ENCODE data around the gene SORL1-AS1.

SORL1-AS1 gene

DNA sequence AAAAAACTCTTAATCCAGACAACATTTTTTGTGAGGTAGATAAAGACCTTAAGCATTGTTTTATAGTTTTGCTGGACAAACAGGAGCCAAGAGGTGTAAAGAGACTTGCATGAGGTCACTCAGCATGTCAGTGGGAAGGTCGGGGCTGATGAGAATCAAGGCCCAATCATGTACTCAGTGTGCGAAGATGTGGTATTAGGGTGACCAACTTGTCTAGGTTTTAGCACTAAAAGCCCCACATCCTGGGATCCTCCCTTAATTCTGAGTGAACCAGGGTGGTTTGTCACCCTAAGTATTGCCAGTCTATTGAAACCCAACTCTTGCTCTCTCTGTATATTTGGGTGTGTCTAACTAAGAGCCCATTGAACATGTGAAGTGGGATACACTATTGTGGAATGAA is 19.5 kb upstream of the SORL1-AS1 start:
- Histone ChIP-seq H3K79me2 (ENCODE audit: insufficient read depth) (no peaks in the 10 kb centered on the region), H3K27me3 (ENCODE audit: insufficient read depth) (no peaks in the 10 kb centered on the region), H3F3A (replicated peaks; ENCODE audit: insufficient read depth) (no peaks in the 10 kb centered on the region), H4K20me1 (ENCODE audit: insufficient read depth) (no peaks in the 10 kb centered on the region), H3K36me3 (replicated peaks in 1 of 2; ENCODE audit: control insufficient read depth in 1 of 2, insufficient read depth in 2 of 2, low read length in 1 of 2) (no peaks in the 10 kb centered on the region), H3K9me3 (no peaks in the 10 kb centered on the region), H3K9ac (no peak overlapping the region), H3K4me3 (ENCODE audit: low read depth in 2 of 2, low read length in 1 of 2) (no peak overlapping the region), H3K4me2 (no peak overlapping the region), H3K9me2 (no peaks in the 10 kb centered on the region), H3K27ac (ENCODE audit: low read depth in 2 of 2, low read length in 1 of 2) (no peak overlapping the region), H3K4me1 (ENCODE audit: control insufficient read depth in 1 of 2, insufficient read depth in 2 of 2, low read depth in 1 of 2, low read length in 1 of 2) (peaks cover 3 to 5% of the 10 kb centered on the region in 2 experiments; a peak in 3 of 4 replicates), H2AFZ (ENCODE audit: low read depth) (no peak overlapping the region)
- WGBS (ENCODE audit: low lambda C conversion rate): 61% methylated on average over 2 of the region's 2 CpGs
- TF ChIP-seq, protein P1, sequence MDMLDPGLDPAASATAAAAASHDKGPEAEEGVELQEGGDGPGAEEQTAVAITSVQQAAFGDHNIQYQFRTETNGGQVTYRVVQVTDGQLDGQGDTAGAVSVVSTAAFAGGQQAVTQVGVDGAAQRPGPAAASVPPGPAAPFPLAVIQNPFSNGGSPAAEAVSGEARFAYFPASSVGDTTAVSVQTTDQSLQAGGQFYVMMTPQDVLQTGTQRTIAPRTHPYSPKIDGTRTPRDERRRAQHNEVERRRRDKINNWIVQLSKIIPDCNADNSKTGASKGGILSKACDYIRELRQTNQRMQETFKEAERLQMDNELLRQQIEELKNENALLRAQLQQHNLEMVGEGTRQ (IDR thresholded peaks at IDR 0.05; ENCODE audit: borderline replicate concordance, low read depth, low read length): no peak
- no peak for TF ChIP-seq NRF1 (IDR thresholded peaks at IDR 0.05; ENCODE audit: low read depth, low read length)
- TF ChIP-seq RCOR1 (IDR thresholded peaks at IDR 0.05; ENCODE audit: low read length): no peak
- no peak for TF ChIP-seq TCF12 (IDR thresholded peaks at IDR 0.05)
- TF ChIP-seq FOXJ3 (CRISPR knock-in tag; IDR thresholded peaks at IDR 0.05): no peak
- TF ChIP-seq CHD2 (IDR thresholded peaks at IDR 0.05; ENCODE audit: low read length, partially characterized antibody): no peak
- TF ChIP-seq EZH2phosphoT487 (IDR thresholded peaks at IDR 0.05; ENCODE audit: borderline replicate concordance, low read depth): no peak
- ChIA-PET POLR2A (interaction anchor here (0.6 kb wide), 1 partner anchor 21 kb away, joined by 3 read pairs; no protein-coding TSS in a partner anchor), CTCF (no interaction called here)
- DNase-seq: no peak

DNA sequence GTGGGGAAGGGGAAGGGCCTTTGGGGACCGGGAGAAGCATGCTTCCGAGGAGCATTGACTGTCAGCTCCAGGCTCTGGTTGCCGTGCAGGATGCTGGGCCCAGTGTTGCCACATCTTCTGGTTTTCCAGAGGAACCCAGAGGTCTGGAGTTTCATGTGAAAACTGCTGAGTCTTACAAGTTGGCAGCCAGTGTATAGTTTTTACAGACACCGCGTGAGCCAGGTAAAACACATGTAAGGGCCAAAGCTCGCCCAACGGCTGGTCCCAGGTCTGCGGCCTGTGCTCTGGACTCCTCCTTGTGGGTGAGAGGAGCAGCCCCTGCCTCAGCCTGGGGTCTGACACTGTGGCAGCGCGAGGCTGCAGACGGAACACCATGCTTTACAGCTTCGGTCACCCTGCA is 18.4 kb upstream of the SORL1-AS1 start:
- Histone ChIP-seq H4K20me1 (ENCODE audit: insufficient read depth) (no peaks in the 10 kb centered on the region), H3K9me3 (no peaks in the 10 kb centered on the region), H3K27ac (ENCODE audit: low read depth in 2 of 2, low read length in 1 of 2) (no peak overlapping the region), H3K79me2 (ENCODE audit: insufficient read depth) (no peaks in the 10 kb centered on the region), H3K9me2 (no peaks in the 10 kb centered on the region), H3K27me3 (ENCODE audit: insufficient read depth) (no peaks in the 10 kb centered on the region), H3K9ac (no peak overlapping the region), H3K4me2 (no peak overlapping the region), H2AFZ (ENCODE audit: low read depth) (no peak overlapping the region), H3K4me3 (ENCODE audit: low read depth in 2 of 2, low read length in 1 of 2) (no peak overlapping the region), H3F3A (replicated peaks; ENCODE audit: insufficient read depth) (no peaks in the 10 kb centered on the region), H3K4me1 (ENCODE audit: control insufficient read depth in 1 of 2, insufficient read depth in 2 of 2, low read depth in 1 of 2, low read length in 1 of 2) (peaks cover 13 to 14% of the 10 kb centered on the region in 2 experiments), H3K36me3 (replicated peaks in 1 of 2; ENCODE audit: control insufficient read depth in 1 of 2, insufficient read depth in 2 of 2, low read length in 1 of 2) (no peaks in the 10 kb centered on the region)
- DNase-seq: no peak
- TF ChIP-seq, protein P1 (IDR thresholded peaks at IDR 0.05; ENCODE audit: borderline replicate concordance, low read depth, low read length): no peak
- TF ChIP-seq TEAD4 (IDR thresholded peaks at IDR 0.05; ENCODE audit: borderline replicate concordance, insufficient read depth): no peak
- TF ChIP-seq, protein P2, sequence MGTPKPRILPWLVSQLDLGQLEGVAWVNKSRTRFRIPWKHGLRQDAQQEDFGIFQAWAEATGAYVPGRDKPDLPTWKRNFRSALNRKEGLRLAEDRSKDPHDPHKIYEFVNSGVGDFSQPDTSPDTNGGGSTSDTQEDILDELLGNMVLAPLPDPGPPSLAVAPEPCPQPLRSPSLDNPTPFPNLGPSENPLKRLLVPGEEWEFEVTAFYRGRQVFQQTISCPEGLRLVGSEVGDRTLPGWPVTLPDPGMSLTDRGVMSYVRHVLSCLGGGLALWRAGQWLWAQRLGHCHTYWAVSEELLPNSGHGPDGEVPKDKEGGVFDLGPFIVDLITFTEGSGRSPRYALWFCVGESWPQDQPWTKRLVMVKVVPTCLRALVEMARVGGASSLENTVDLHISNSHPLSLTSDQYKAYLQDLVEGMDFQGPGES (IDR thresholded peaks at IDR 0.05; ENCODE audit: low read depth, low read length): no peak
- 86% methylated on average over 11 of the region's 12 CpGs for WGBS (ENCODE audit: low lambda C conversion rate)
- ChIA-PET POLR2A (no interaction called here), CTCF (no interaction called here)

All from SK-N-SH (cell line).